PC-9 (cell line): Measurements from ENCODE around the gene DDI2. TPM values are rescaled to one million over a fixed set of nuclear protein-coding genes. Genes with fewer than 3 reads are reported as not detected.

ENCODE experiments used
- BruUV-seq: library from RNA; stranded (reverse); fragments of 400-500 nt; replicated peaks from 2 replicates; lab custom pipeline; 2021; lab: Mats Ljungman, UMichigan
- CTCF ChIA-PET: fragments of 300-600 bp; sonication (Branson Sonifier 250); formaldehyde crosslinking; loops from one replicate; lab custom pipeline; 2022; ENCODE audit warnings: antibody characterized with exemption; lab: Charles Lee
- POLR2A ChIA-PET: fragments of 300-600 bp; sonication (Branson Sonifier 250); formaldehyde crosslinking; loops from one replicate; lab custom pipeline; 2022; ENCODE audit warnings: antibody characterized with exemption; ENCODE audit not compliant: unreplicated experiment; lab: Charles Lee
- DNase-seq, 2 experiments: peaks; one replicate each; pipeline versions ENCODE4 v3.0.0 to v3.0.0-alpha.2; 2015 to 2022; ENCODE audit warnings: mixed read lengths in 1 of 2
- H2AFZ ChIP-seq: fragments of 200-600 bp; sonication (generic); 2 replicates; pipeline ENCODE4 v1.8.1; 2017; ENCODE audit warnings: antibody characterized with exemption
- H3F3A ChIP-seq: fragments of 200-600 bp; sonication (generic); 2 replicates; pipeline ENCODE4 v1.8.1; 2017; ENCODE audit warnings: antibody characterized with exemption, mild to moderate bottlenecking, low read depth; ENCODE audit not compliant: insufficient read depth
- H3K27ac ChIP-seq: fragments of 200-600 bp; sonication (generic); 2 replicates; pipeline ENCODE4 v1.6.1; 2016; ENCODE audit warnings: mixed run types
- H3K27me3 ChIP-seq: fragments of 200-600 bp; sonication (generic); 2 replicates; pipeline ENCODE4 v1.6.1; 2016; ENCODE audit warnings: low read depth, mixed run types; ENCODE audit not compliant: insufficient read depth
- H3K36me3 ChIP-seq: fragments of 200-600 bp; sonication (generic); 2 replicates; pipeline ENCODE4 v1.6.1; 2016; ENCODE audit warnings: low read depth, mixed run types
- H3K4me1 ChIP-seq: fragments of 200-600 bp; sonication (generic); replicated peaks from 2 replicates; pipeline ENCODE4 v1.6.1; 2016; ENCODE audit warnings: mixed run types; ENCODE audit not compliant: insufficient read depth
- H3K4me2 ChIP-seq: fragments of 200-600 bp; sonication (generic); 2 replicates; pipeline ENCODE4 v1.6.1; 2017; ENCODE audit warnings: mixed run types
- H3K4me3 ChIP-seq: fragments of 200-600 bp; sonication (generic); 2 replicates; pipeline ENCODE4 v1.6.1; 2016; ENCODE audit warnings: mixed run types
- H3K79me2 ChIP-seq: fragments of 200-600 bp; sonication (generic); 2 replicates; pipeline ENCODE4 v1.6.1; 2017; ENCODE audit warnings: low read depth, mixed run types
- H3K9me2 ChIP-seq: fragments of 200-600 bp; sonication (generic); 2 replicates; pipeline ENCODE4 v1.8.1; 2017; ENCODE audit warnings: mild to moderate bottlenecking; ENCODE audit not compliant: insufficient read depth
- H3K9me3 ChIP-seq: fragments of 200-600 bp; sonication (generic); 2 replicates; pipeline ENCODE4 v1.8.1; 2016; ENCODE audit warnings: low read depth; ENCODE audit not compliant: insufficient read depth
- H4K20me1 ChIP-seq: fragments of 200-600 bp; sonication (generic); 2 replicates; pipeline ENCODE4 v1.8.1; 2017; ENCODE audit not compliant: insufficient read depth
- CTCF ChIP-seq: fragments of 200-600 bp; sonication (generic); conservative IDR thresholded peaks from 2 replicates; pipeline ENCODE4 v1.6.1; 2017; ENCODE audit warnings: mixed run types, antibody characterized with exemption, mild to moderate bottlenecking, moderate library complexity
- EZH2 ChIP-seq: fragments of 200-600 bp; sonication (generic); IDR thresholded peaks from 2 replicates; pipeline ENCODE4 v1.8.0; 2017; ENCODE audit warnings: antibody characterized with exemption, low read depth
- intact Hi-C: fragments of 100-400 bp; cut with micrococcal nuclease; formaldehyde crosslinking; loops from one replicate; pipeline ENCODE4 v1.10.0; 2022; ENCODE audit not compliant: unreplicated experiment
- total RNA-seq: library from RNA; stranded (reverse); gene quantifications from 2 replicates; pipeline ENCODE4 v1.2.3, GENCODE V29; 2021

DDI2 gene
- total RNA-seq, 1 experiment from 2014 or later: 38.0 TPM

- Histone ChIP-seq H3K9me3 (no peaks in the 10 kb centered on the region), H3K9me2 (no peaks in the 10 kb centered on the region), H3K27me3 (no peaks in the 10 kb centered on the region), H3K4me3 (no peak overlapping the region), H2AFZ (no peak overlapping the region), H4K20me1 (no peaks in the 10 kb centered on the region), H3K79me2 (no peaks in the 10 kb centered on the region), H3K4me1 (no peaks in the 10 kb centered on the region), H3F3A (no peaks in the 10 kb centered on the region), H3K27ac (no peak overlapping the region), H3K4me2 (no peak overlapping the region), H3K36me3 (no peaks in the 10 kb centered on the region)
- BruUV-seq: no TSS peak
- intact Hi-C loops: no loop called here
- no peak for DNase-seq
- TF ChIP-seq EZH2 (no peak), CTCF (no peak)
- ChIA-PET CTCF (no interaction called here), POLR2A (interaction anchor here (0.6 kb wide), 1 partner anchor 149 kb away, joined by 3 read pairs; no protein-coding TSS in a partner anchor)
These were observed 86.3 kb downstream of the DDI2 start for GRCh38 chr1:15703562-15703961.

GRCh38 chr1:15704526-15705183, 87.4 kb downstream of the DDI2 start:
- DNase-seq: no peak
- H3K36me3 ChIP-seq: no peaks in the 10 kb centered on the region
- ChIA-PET CTCF (no interaction called here), POLR2A (no interaction called here)
- no peaks in the 10 kb centered on the region for H3F3A ChIP-seq
- no peak overlapping the region for H2AFZ ChIP-seq
- no peaks in the 10 kb centered on the region for H3K4me1 ChIP-seq
- H3K4me2 ChIP-seq: no peak overlapping the region
- no peaks in the 10 kb centered on the region for H4K20me1 ChIP-seq
- H3K9me3 ChIP-seq: no peaks in the 10 kb centered on the region
- no peaks in the 10 kb centered on the region for H3K27me3 ChIP-seq
- H3K79me2 ChIP-seq: no peaks in the 10 kb centered on the region
- intact Hi-C loops: no loop called here
- BruUV-seq: no TSS peak
- H3K9me2 ChIP-seq: no peaks in the 10 kb centered on the region
- H3K27ac ChIP-seq: no peak overlapping the region
- H3K4me3 ChIP-seq: no peak overlapping the region
- TF ChIP-seq EZH2: no peak
- no peak for TF ChIP-seq CTCF

GRCh38 chr1:15705184-15705566, 87.9 kb downstream of the DDI2 start:
- no peak overlapping the region for H3K4me3 ChIP-seq
- no peaks in the 10 kb centered on the region for H3K79me2 ChIP-seq
- H3K4me1 ChIP-seq: no peaks in the 10 kb centered on the region
- intact Hi-C loops: no loop called here
- H4K20me1 ChIP-seq: no peaks in the 10 kb centered on the region
- no peak overlapping the region for H3K27ac ChIP-seq
- no peak overlapping the region for H3K4me2 ChIP-seq
- H2AFZ ChIP-seq: no peak overlapping the region
- no peak for DNase-seq
- no TSS peak for BruUV-seq
- H3K9me2 ChIP-seq: no peaks in the 10 kb centered on the region
- POLR2A ChIA-PET: no interaction called here
- no peaks in the 10 kb centered on the region for H3K27me3 ChIP-seq
- H3K9me3 ChIP-seq: no peaks in the 10 kb centered on the region
- no peaks in the 10 kb centered on the region for H3F3A ChIP-seq
- CTCF ChIA-PET: no interaction called here
- TF ChIP-seq CTCF (no peak), EZH2 (no peak)
- H3K36me3 ChIP-seq: no peaks in the 10 kb centered on the region
